Esophagus squamous epithelium (tissue), 5 donors: ENCODE measurements around the gene ORC1. TPM values are rescaled to one million over a fixed set of nuclear protein-coding genes. Genes with fewer than 3 reads are reported as not detected.

Source experiments
- DNase-seq: peaks from one replicate; lab custom pipeline; 2025; lab: John Stamatoyannopoulos, UW
- H3K27ac ChIP-seq, 4 donors: fragments of 200-600 bp; sonication (generic); one replicate each; pipeline ENCODE4 v1.5.1; 2016 to 2019; ENCODE audit warnings: mild to moderate bottlenecking in 1 of 4
- H3K27me3 ChIP-seq, 4 donors: fragments of 200-600 bp; sonication (generic); 1 replicate in 3 of 4; 2 replicates in 1 of 4; pipeline versions ENCODE4 v1.5.1 to v1.6.0; 2017 to 2021; ENCODE audit warnings: antibody characterized with exemption in 1 of 4
- H3K36me3 ChIP-seq, 3 donors: fragments of 200-600 bp; sonication (generic); one replicate each; pipeline ENCODE4 v1.5.1; 2016 to 2019
- H3K4me1 ChIP-seq, 3 donors: fragments of 200-600 bp; sonication (generic); one replicate each; pipeline ENCODE4 v1.5.1; 2017 to 2019
- H3K4me3 ChIP-seq, 4 donors: fragments of 200-600 bp; sonication (generic); 1 replicate in 3 of 4; 2 replicates in 1 of 4; pipeline ENCODE4 v1.5.1; 2016 to 2019; ENCODE audit warnings: mild to moderate bottlenecking in 2 of 4, moderate library complexity in 1 of 4
- H3K9me3 ChIP-seq, 3 donors: fragments of 200-600 bp; sonication (generic); one replicate each; pipeline ENCODE4 v1.5.1; 2016 to 2019
- CTCF ChIP-seq, 6 experiments: fragments of 450-650 bp in 4 of 6; fragments of 200-600 bp in 2 of 6; sonication (generic) in 2 of 6; IDR thresholded peaks; one replicate each; pipeline ENCODE4 v1.5.1; 2016 to 2019; ENCODE audit warnings: antibody characterized with exemption in 6 of 6, mild to moderate bottlenecking in 4 of 6, moderate library complexity in 4 of 6
- POLR2A ChIP-seq, 4 donors: fragments of 450-650 bp; IDR thresholded peaks; one replicate each; pipeline ENCODE4 v1.6.1; 2017; ENCODE audit warnings: antibody characterized with exemption in 4 of 4, mild to moderate bottlenecking in 4 of 4, moderate library complexity in 3 of 4
- WGBS, 2 donors: methylation state at CpG; one replicate each; pipeline ENCODE4 v1.1.5; 2018; 5-methylcytosine and 5-hydroxymethylcytosine counted together
- intact Hi-C: fragments of 100-400 bp; cut with DNase I; formaldehyde crosslinking; loops from one replicate; pipeline ENCODE4 v1.15.0; 2022
- total RNA-seq, 4 donors: library from RNA; depleted of rRNA; stranded (reverse); fragments of >200 nt; gene quantifications; one replicate each; pipeline ENCODE4 v1.1.0, GENCODE V29; 2016
- donor health status: DM: yes; HTN: yes; CAD: no.

Gene ORC1
- total RNA-seq, 4 donors from 2014 or later = 1.7 to 10.3 (median 4.3) TPM

GRCh38 chr1:52355847-52356505, 48.2 kb downstream of the ORC1 start:
- no peak for DNase-seq
- Histone ChIP-seq H3K27me3 (no peaks in the 10 kb centered on the region), H3K9me3 (no peaks in the 10 kb centered on the region), H3K4me3 (no peak overlapping the region), H3K27ac (no peak overlapping the region), H3K4me1 (peaks cover 0 to 5% (median 0%) of the 10 kb centered on the region in 3 donors), H3K36me3 (peaks cover 65 to 98% (median 85%) of the 10 kb centered on the region in 3 donors)
- intact Hi-C loops = no loop called here
- 83 to 89% methylated on average over 7 to 11 of the region's 11 CpGs for WGBS, 2 donors
- TF ChIP-seq POLR2A (IDR thresholded peaks at IDR 0.05) = no peak
- no peak for TF ChIP-seq CTCF (IDR thresholded peaks at IDR 0.05)

GRCh38 chr1:52355436-52355835, 48.8 kb downstream of the ORC1 start:
- no peak for DNase-seq
- 85 to 95% methylated on average over 8 of the region's 8 CpGs for WGBS, 2 donors
- H3K27ac ChIP-seq = no peak overlapping the region
- no peaks in the 10 kb centered on the region for H3K27me3 ChIP-seq
- no peaks in the 10 kb centered on the region for H3K9me3 ChIP-seq
- intact Hi-C loops = no loop called here
- TF ChIP-seq CTCF (IDR thresholded peaks at IDR 0.05) (no peak), POLR2A (IDR thresholded peaks at IDR 0.05) (no peak)
- H3K36me3 ChIP-seq = peaks cover 60 to 98% (median 79%) of the 10 kb centered on the region in 3 donors
- no peak overlapping the region for H3K4me3 ChIP-seq
- peaks cover 0 to 9% (median 0%) of the 10 kb centered on the region in 3 donors for H3K4me1 ChIP-seq

GRCh38 chr1:52352690-52353089, 51.5 kb downstream of the ORC1 start:
- Histone ChIP-seq H3K4me1 (peaks cover 0 to 22% (median 0%) of the 10 kb centered on the region in 3 donors), H3K4me3 (no peak overlapping the region), H3K27me3 (no peaks in the 10 kb centered on the region), H3K9me3 (no peaks in the 10 kb centered on the region), H3K36me3 (peaks cover 34 to 81% (median 52%) of the 10 kb centered on the region in 3 donors), H3K27ac (no peak overlapping the region)
- DNase-seq = no peak
- intact Hi-C loops = no loop called here
- TF ChIP-seq POLR2A (IDR thresholded peaks at IDR 0.05) (no peak), CTCF (IDR thresholded peaks at IDR 0.05) (no peak)
- WGBS, 2 donors = 86 to 93% methylated on average over 6 to 7 of the region's 7 CpGs

- H3K36me3 ChIP-seq = peaks cover 0 to 69% (median 13%) of the 10 kb centered on the region in 3 donors
These were observed 55.4 kb downstream of the ORC1 start for GRCh38 chr1:52348704-52349300.

More at GRCh38 chr1:52348704-52349300, 55.4 kb downstream of the ORC1 start:
- intact Hi-C loops = no loop called here
- no peak overlapping the region for H3K4me3 ChIP-seq
- no peak for DNase-seq
- TF ChIP-seq CTCF (IDR thresholded peaks at IDR 0.05) (peak in 4 of 6 experiments; percentile 9 to 53 (median 30)), POLR2A (IDR thresholded peaks at IDR 0.05) (no peak)
- peak overlapping the region in 1 of 4 donors; percentile 3 for H3K27ac ChIP-seq
- no peaks in the 10 kb centered on the region for H3K27me3 ChIP-seq
- WGBS, 2 donors = 15 to 45% methylated on average over 1 to 4 of the region's 8 CpGs
- H3K9me3 ChIP-seq = no peaks in the 10 kb centered on the region
- peaks cover 0 to 22% (median 0%) of the 10 kb centered on the region in 3 donors for H3K4me1 ChIP-seq
